SJSA1 (cell line): ENCODE results near the gene RTBDN. TPM values are rescaled to one million over a fixed set of nuclear protein-coding genes. Genes with fewer than 3 reads are reported as not detected.
"Not testable (repeated sequence)": the region's sequence is repeated elsewhere in the genome, so short reads cannot be mapped to it uniquely, and the experiment has no call there.

Experiments used
- DNase-seq, 2 experiments: peaks; one replicate each; pipeline ENCODE4 v3.0.0-alpha.2; 2015 to 2020; ENCODE audit warnings: low spot score in 2 of 2, low read depth in 1 of 2
- H3K27ac ChIP-seq: fragments of 250-450 bp; sonication (Bioruptor Pico); 2 replicates; pipeline ENCODE4 v1.5.1; 2020; ENCODE audit warnings: mild to moderate bottlenecking, moderate library complexity
- H3K27me3 ChIP-seq: fragments of 250-450 bp; sonication (Bioruptor Pico); replicated peaks from 2 replicates; pipeline ENCODE4 v1.5.1; 2020; ENCODE audit warnings: mild to moderate bottlenecking, moderate library complexity
- H3K36me3 ChIP-seq: fragments of 250-450 bp; sonication (Bioruptor Pico); 2 replicates; pipeline ENCODE4 v1.5.1; 2020; ENCODE audit warnings: mild to moderate bottlenecking
- H3K4me1 ChIP-seq: fragments of 250-450 bp; sonication (Bioruptor Pico); replicated peaks from 2 replicates; pipeline ENCODE4 v1.6.1; 2021; ENCODE audit warnings: mild to moderate bottlenecking
- H3K4me3 ChIP-seq: fragments of 250-450 bp; sonication (Bioruptor Pico); 2 replicates; pipeline ENCODE4 v1.5.1; 2020; ENCODE audit warnings: mild to moderate bottlenecking
- H3K9me3 ChIP-seq: fragments of 250-450 bp; sonication (Bioruptor Pico); replicated peaks from 2 replicates; pipeline ENCODE4 v1.5.1; 2020; ENCODE audit warnings: mild to moderate bottlenecking
- total RNA-seq: library from RNA; depleted of rRNA; stranded (reverse); fragments of >200 nt; shearing (Covaris generic); gene quantifications from 2 replicates; pipeline ENCODE4 v1.2.3, GENCODE V29; 2014

The RTBDN gene
- total RNA-seq, 1 experiment from 2014 or later, result not detected

GRCh38 chr19:12797607-12798006, 36.8 kb downstream of the RTBDN start:
- not testable (repeated sequence) for H3K36me3 ChIP-seq, H3K27ac ChIP-seq, H3K9me3 ChIP-seq, H3K4me3 ChIP-seq, DNase-seq
- Histone ChIP-seq H3K27me3 (peaks cover 27% of the 10 kb centered on the region), H3K4me1 (peaks cover 24% of the 10 kb centered on the region)

- no peaks in the 10 kb centered on the region for H3K9me3 ChIP-seq
- H3K4me1 ChIP-seq, result peaks cover 24% of the 10 kb centered on the region
- DNase-seq, result no peak
- peaks cover 11% of the 10 kb centered on the region for H3K36me3 ChIP-seq
- H3K27me3 ChIP-seq, result peaks cover 23% of the 10 kb centered on the region
- H3K4me3 ChIP-seq, result no peak overlapping the region
- H3K27ac ChIP-seq, result no peak overlapping the region
Observed at GRCh38 chr19:12797141-12797587, 37.2 kb downstream of the RTBDN start.

DNA sequence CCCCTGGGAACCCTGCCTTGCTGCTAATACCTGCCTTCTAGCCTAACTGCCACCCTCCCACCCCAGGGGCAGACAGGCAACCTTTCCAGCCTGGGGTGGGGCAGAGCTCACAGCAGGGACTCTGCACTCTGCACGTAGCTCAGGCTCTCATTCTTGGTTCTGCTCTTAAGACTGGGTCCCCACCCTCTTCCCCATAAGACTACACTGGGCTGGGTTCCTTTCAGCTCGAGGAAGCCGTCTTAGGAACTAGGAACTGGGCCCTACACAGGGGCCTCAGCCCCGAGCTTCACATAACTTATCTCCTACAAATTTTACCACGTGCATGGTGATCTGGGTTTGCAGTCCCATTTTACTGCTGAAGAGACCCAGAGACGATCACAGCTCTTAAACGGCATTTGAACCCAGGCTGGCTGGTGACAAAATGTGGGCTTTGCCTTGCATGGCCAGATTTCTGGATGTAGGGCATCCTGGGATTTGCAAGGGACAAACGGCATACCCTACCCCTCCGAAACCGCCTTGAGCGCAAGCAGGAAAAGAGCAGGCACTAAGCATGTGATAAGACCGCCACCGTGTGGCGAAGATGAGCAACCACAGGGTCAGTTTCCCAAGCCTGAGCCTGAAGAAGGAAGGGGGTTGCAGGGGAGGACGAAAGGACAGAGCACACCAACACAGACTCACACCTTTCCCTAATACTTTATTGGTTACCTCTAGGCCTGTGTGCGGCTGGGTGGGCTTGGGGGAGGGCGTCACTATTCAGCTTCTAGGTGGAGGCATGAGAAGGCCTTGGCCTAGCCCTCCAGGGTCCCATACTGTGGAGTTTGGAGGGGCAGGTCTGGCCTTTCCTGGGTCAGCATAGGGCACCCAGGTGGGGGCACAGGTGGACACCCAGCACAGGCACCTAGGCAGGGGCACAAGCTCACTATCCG, 38.0 kb downstream of the RTBDN start:
- peaks cover 16% of the 10 kb centered on the region for H3K36me3 ChIP-seq
- no peak overlapping the region for H3K27ac ChIP-seq
- DNase-seq, result peak; percentile 79 to 82
- peaks cover 16% of the 10 kb centered on the region for H3K27me3 ChIP-seq
- no peaks in the 10 kb centered on the region for H3K9me3 ChIP-seq
- H3K4me3 ChIP-seq, result no peak overlapping the region
- H3K4me1 ChIP-seq, result peaks cover 18% of the 10 kb centered on the region

DNA sequence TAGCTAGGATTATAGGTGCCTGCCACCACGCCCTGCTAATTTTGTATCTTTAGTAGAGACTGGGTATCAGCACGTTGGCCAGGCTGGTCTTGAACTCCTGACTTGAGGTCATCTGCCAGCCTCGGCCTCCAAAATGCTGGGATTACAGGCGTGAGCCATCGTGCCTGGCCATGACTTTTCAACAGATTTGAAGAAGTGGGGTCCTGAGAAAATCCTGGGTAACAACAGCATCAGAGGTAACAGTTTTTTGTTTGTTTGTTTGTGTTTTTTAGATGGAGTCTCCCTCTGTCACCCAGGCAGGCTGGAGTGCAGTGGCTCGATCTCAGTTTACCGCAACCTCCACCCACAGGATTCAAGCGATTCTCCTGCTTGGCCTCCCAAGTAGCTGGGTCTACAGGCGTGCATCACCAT, 39.4 kb downstream of the RTBDN start:
- no peak overlapping the region for H3K4me3 ChIP-seq
- peaks cover 1% of the 10 kb centered on the region; the same call in 1 of the 2 replicates for H3K27me3 ChIP-seq
- peaks cover 16% of the 10 kb centered on the region for H3K36me3 ChIP-seq
- peaks cover 29% of the 10 kb centered on the region for H3K4me1 ChIP-seq
- H3K9me3 ChIP-seq, result no peaks in the 10 kb centered on the region
- no peak for DNase-seq
- no peak overlapping the region for H3K27ac ChIP-seq

GRCh38 chr19:12794196-12794941, 40.0 kb downstream of the RTBDN start:
- peak overlapping the region; percentile 70 for H3K4me3 ChIP-seq
- no peaks in the 10 kb centered on the region for H3K9me3 ChIP-seq
- H3K36me3 ChIP-seq, result peaks cover 16% of the 10 kb centered on the region
- H3K27me3 ChIP-seq, result no peaks in the 10 kb centered on the region
- peaks cover 35% of the 10 kb centered on the region for H3K4me1 ChIP-seq
- H3K27ac ChIP-seq, result peak overlapping the region; percentile 93
- DNase-seq, result no peak

GRCh38 chr19:12793290-12794195, 40.8 kb downstream of the RTBDN start:
- DNase-seq, result peak; percentile 94 to 99
- H3K27ac ChIP-seq, result peak overlapping the region; percentile 93
- peaks cover 43% of the 10 kb centered on the region for H3K4me1 ChIP-seq
- H3K9me3 ChIP-seq, result no peaks in the 10 kb centered on the region
- H3K27me3 ChIP-seq, result no peaks in the 10 kb centered on the region
- peaks cover 16% of the 10 kb centered on the region for H3K36me3 ChIP-seq
- H3K4me3 ChIP-seq, result peak overlapping the region; percentile 70

DNA sequence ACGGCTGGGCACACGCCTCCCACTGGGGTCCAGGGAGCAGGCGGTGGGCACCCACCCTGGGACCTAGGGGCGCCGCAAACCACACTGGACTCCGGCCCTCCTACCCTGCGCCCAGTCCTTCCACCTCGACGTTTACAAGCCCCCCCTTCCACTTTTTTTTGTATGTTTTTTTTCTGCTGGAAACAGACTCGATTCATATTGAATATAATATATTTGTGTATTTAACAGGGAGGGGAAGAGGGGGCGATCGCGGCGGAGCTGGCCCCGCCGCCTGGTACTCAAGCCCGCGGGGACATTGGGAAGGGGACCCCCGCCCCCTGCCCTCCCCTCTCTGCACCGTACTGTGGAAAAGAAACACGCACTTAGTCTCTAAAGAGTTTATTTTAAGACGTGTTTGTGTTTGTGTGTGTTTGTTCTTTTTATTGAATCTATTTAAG, 41.5 kb downstream of the RTBDN start:
- DNase-seq, result no peak
- H3K27me3 ChIP-seq, result no peaks in the 10 kb centered on the region

GRCh38 chr19:12792051-12792852, 42.1 kb downstream of the RTBDN start:
- peaks cover 56% of the 10 kb centered on the region for H3K4me1 ChIP-seq
- peaks cover 16% of the 10 kb centered on the region for H3K36me3 ChIP-seq
- peak; percentile 68 to 74 for DNase-seq
- H3K4me3 ChIP-seq, result peak overlapping the region; percentile 70
- H3K27me3 ChIP-seq, result no peaks in the 10 kb centered on the region
- no peaks in the 10 kb centered on the region for H3K9me3 ChIP-seq
- peak overlapping the region; percentile 93 for H3K27ac ChIP-seq

More for the DNA sequence above, 41.5 kb downstream of the RTBDN start:
- Histone ChIP-seq H3K9me3 (no peaks in the 10 kb centered on the region), H3K36me3 (peaks cover 16% of the 10 kb centered on the region), H3K27ac (peak overlapping the region; percentile 93), H3K4me1 (peaks cover 50% of the 10 kb centered on the region), H3K4me3 (peak overlapping the region; percentile 70)

GRCh38 chr19:12791345-12792050, 42.9 kb downstream of the RTBDN start, which contains the start of gene JUNB:
JUNB (plus strand) TSS chr19:12791486; CDS start chr19:12791772, 286 bp downstream.
- H3K4me1 ChIP-seq, result peaks cover 64% of the 10 kb centered on the region
- H3K4me3 ChIP-seq, result peak within 1 kb of the TSS; percentile 70
- DNase-seq, result peak; percentile 97
- H3K36me3 ChIP-seq, result peaks cover 16% of the 10 kb centered on the region
- peak within 1 kb of the TSS; percentile 93 for H3K27ac ChIP-seq
- H3K9me3 ChIP-seq, result no peaks in the 10 kb centered on the region
- no peaks in the 10 kb centered on the region for H3K27me3 ChIP-seq

GRCh38 chr19:12790628-12791344, 43.6 kb downstream of the RTBDN start:
- Histone ChIP-seq H3K27me3 (no peaks in the 10 kb centered on the region), H3K9me3 (no peaks in the 10 kb centered on the region), H3K4me1 (peaks cover 67% of the 10 kb centered on the region), H3K36me3 (peaks cover 16% of the 10 kb centered on the region), H3K27ac (peak overlapping the region; percentile 69), H3K4me3 (peak overlapping the region; percentile 70)
- no peak for DNase-seq

GRCh38 chr19:12789904-12790619, 44.3 kb downstream of the RTBDN start:
- no peaks in the 10 kb centered on the region for H3K27me3 ChIP-seq
- peaks cover 74% of the 10 kb centered on the region for H3K4me1 ChIP-seq
- no peaks in the 10 kb centered on the region for H3K9me3 ChIP-seq
- peaks cover 16% of the 10 kb centered on the region for H3K36me3 ChIP-seq
- peak overlapping the region; percentile 37 for H3K4me3 ChIP-seq
- H3K27ac ChIP-seq, result peak overlapping the region; percentile 69
- peak; percentile 96 for DNase-seq
